HEK293 (cell line): ENCODE measurements around the gene DBX1.

Experiments used
- CTCF ChIA-PET: fragments of 350-600 bp; formaldehyde crosslinking; extraction: SDS; loops from one replicate; lab custom pipeline; 2021; ENCODE audit warnings: antibody characterized with exemption; lab: Yijun Ruan, JAX
- POLR2A ChIA-PET: fragments of 300-600 bp; formaldehyde crosslinking; extraction: SDS; loops from one replicate; lab custom pipeline; 2020; ENCODE audit warnings: antibody characterized with exemption, inconsistent platforms; lab: Yijun Ruan, JAX
- H3K27ac ChIP-seq: fragments of 200-500 bp; sonication (Bioruptor generic); 2 replicates; pipeline ENCODE4 v1.5.1; 2014; ENCODE audit warnings: low read depth, low read length, control low read depth, inconsistent platforms; ENCODE audit errors: extremely low read depth
- H3K36me3 ChIP-seq, 2 experiments: fragments of 200-500 bp in 1 of 2; sonication (Bioruptor generic) in 1 of 2; 1 replicate in 1 of 2; 2 replicates in 1 of 2; pipeline ENCODE4 v1.5.1; 2014 to 2017; ENCODE audit warnings: inconsistent platforms in 2 of 2, low read length in 2 of 2; ENCODE audit not compliant: control insufficient read depth in 2 of 2, insufficient read depth in 1 of 2
- H3K4me1 ChIP-seq: fragments of 200-500 bp; sonication (Bioruptor generic); 2 replicates; pipeline ENCODE4 v1.5.1; 2014; ENCODE audit warnings: mild to moderate bottlenecking, low read length, inconsistent platforms; ENCODE audit not compliant: control insufficient read depth, insufficient read depth
- H3K4me3 ChIP-seq: 2 replicates; pipeline ENCODE4 v1.5.1; 2011; ENCODE audit warnings: low read depth, mild to moderate bottlenecking, control low read depth, low read length, moderate library complexity
- H3K9me3 ChIP-seq: fragments of 200-500 bp; sonication (Bioruptor generic); 2 replicates; pipeline ENCODE4 v1.5.1; 2014; ENCODE audit warnings: low read depth, low read length, inconsistent platforms; ENCODE audit not compliant: control insufficient read depth, insufficient read depth
- GLI2 ChIP-seq: fragments of 450-650 bp; formaldehyde crosslinking; IDR thresholded peaks from 2 replicates; pipeline ENCODE4; 2017; ENCODE audit warnings: missing biosample characterization, missing genetic modification characterization, low read depth, borderline replicate concordance
- HIC1 ChIP-seq: fragments of 450-650 bp; formaldehyde crosslinking; IDR thresholded peaks from 2 replicates; pipeline ENCODE4 v1.5.1; 2016; ENCODE audit warnings: missing biosample characterization, missing genetic modification characterization
- REPIN1 ChIP-seq: fragments of 450-650 bp; formaldehyde crosslinking; IDR thresholded peaks from 2 replicates; pipeline ENCODE4 v1.5.1; 2017; ENCODE audit warnings: missing biosample characterization, missing genetic modification characterization, low read depth
- SETDB1 ChIP-seq: IDR thresholded peaks from one replicate; pipeline ENCODE4 v1.6.1; 2017; ENCODE audit warnings: mild to moderate bottlenecking, low read length, moderate library complexity, mixed read lengths; ENCODE audit not compliant: insufficient read length
- SP3 ChIP-seq: fragments of 450-650 bp; formaldehyde crosslinking; IDR thresholded peaks from 2 replicates; pipeline ENCODE4 v1.5.1; 2016; ENCODE audit warnings: missing biosample characterization, missing genetic modification characterization
- ZBTB21 ChIP-seq: fragments of 450-650 bp; formaldehyde crosslinking; IDR thresholded peaks from 2 replicates; pipeline ENCODE4 v1.5.1; 2017; ENCODE audit warnings: missing biosample characterization, missing genetic modification characterization
- ZBTB48 ChIP-seq: fragments of 450-650 bp; formaldehyde crosslinking; IDR thresholded peaks from 2 replicates; pipeline ENCODE4 v1.5.1; 2016; ENCODE audit warnings: missing biosample characterization, missing genetic modification characterization
- ZNF140 ChIP-seq: fragments of 450-650 bp; formaldehyde crosslinking; IDR thresholded peaks from 2 replicates; pipeline ENCODE4 v1.5.1; 2016; ENCODE audit warnings: missing biosample characterization, missing genetic modification characterization
- ZNF214 ChIP-seq: fragments of 450-650 bp; formaldehyde crosslinking; IDR thresholded peaks from 2 replicates; pipeline ENCODE4 v1.5.1; 2017; ENCODE audit warnings: missing biosample characterization, mild to moderate bottlenecking, missing genetic modification characterization, borderline replicate concordance
- ZNF223 ChIP-seq: fragments of 450-650 bp; formaldehyde crosslinking; IDR thresholded peaks from 2 replicates; pipeline ENCODE4 v1.5.1; 2016; ENCODE audit warnings: missing biosample characterization, missing genetic modification characterization
- ZNF26 ChIP-seq: fragments of 450-650 bp; formaldehyde crosslinking; IDR thresholded peaks from 2 replicates; pipeline ENCODE4 v1.5.1; 2016; ENCODE audit warnings: missing biosample characterization, missing genetic modification characterization
- ZNF280D ChIP-seq: fragments of 450-650 bp; formaldehyde crosslinking; IDR thresholded peaks from 2 replicates; pipeline ENCODE4 v1.5.1; 2016; ENCODE audit warnings: missing biosample characterization, missing genetic modification characterization
- ZNF449 ChIP-seq: fragments of 450-650 bp; formaldehyde crosslinking; IDR thresholded peaks from 2 replicates; pipeline ENCODE4 v1.5.1; 2017; ENCODE audit warnings: missing biosample characterization, mild to moderate bottlenecking, missing genetic modification characterization, moderate library complexity
- ZNF473 ChIP-seq: fragments of 450-650 bp; formaldehyde crosslinking; IDR thresholded peaks from 2 replicates; pipeline ENCODE4 v1.5.1; 2017; ENCODE audit warnings: missing biosample characterization, missing genetic modification characterization
- ZNF48 ChIP-seq: fragments of 450-650 bp; formaldehyde crosslinking; IDR thresholded peaks from 2 replicates; pipeline ENCODE4 v1.5.1; 2016; ENCODE audit warnings: missing biosample characterization, missing genetic modification characterization
- ZNF521 ChIP-seq: fragments of 450-650 bp; formaldehyde crosslinking; IDR thresholded peaks from 2 replicates; pipeline ENCODE4 v1.5.1; 2017; ENCODE audit warnings: missing biosample characterization, mild to moderate bottlenecking, missing genetic modification characterization
- ZNF670 ChIP-seq: fragments of 450-650 bp; formaldehyde crosslinking; IDR thresholded peaks from 2 replicates; pipeline ENCODE4 v1.5.1; 2016; ENCODE audit warnings: missing biosample characterization, missing genetic modification characterization, low read depth
- ZNF76 ChIP-seq: fragments of 450-650 bp; formaldehyde crosslinking; IDR thresholded peaks from 2 replicates; pipeline ENCODE4; 2016; ENCODE audit warnings: low read depth, missing biosample characterization, missing genetic modification characterization, borderline replicate concordance
- ZSCAN23 ChIP-seq: fragments of 450-650 bp; formaldehyde crosslinking; IDR thresholded peaks from 2 replicates; pipeline ENCODE4 v1.5.1; 2016; ENCODE audit warnings: missing biosample characterization, missing genetic modification characterization
- ZXDB ChIP-seq: fragments of 450-650 bp; formaldehyde crosslinking; IDR thresholded peaks from 2 replicates; pipeline ENCODE4 v1.5.1; 2016; ENCODE audit warnings: missing biosample characterization, missing genetic modification characterization

DBX1 gene

GRCh38 chr11:20192151-20192550 is 31.9 kb upstream of the DBX1 start:
- Histone ChIP-seq H3K36me3 (no peaks in the 10 kb centered on the region), H3K27ac (no peak overlapping the region), H3K4me1 (no peaks in the 10 kb centered on the region), H3K4me3 (no peak overlapping the region), H3K9me3 (no peaks in the 10 kb centered on the region)
- ChIA-PET POLR2A (interaction anchor here (0.6 kb wide), 1 partner anchor 414 kb away, joined by 3 read pairs; no protein-coding TSS in a partner anchor), CTCF (no interaction called here)
- no peak for TF ChIP-seq SETDB1
- no peak for TF ChIP-seq ZNF26
- TF ChIP-seq ZNF214 (tag by site-specific recombination), result no peak
- TF ChIP-seq ZNF473 (tag by site-specific recombination), result no peak
- TF ChIP-seq ZNF449 (tag by site-specific recombination), result no peak
- TF ChIP-seq ZNF140, result no peak
- no peak for TF ChIP-seq ZXDB (tag by site-specific recombination)
- TF ChIP-seq ZBTB21 (tag by site-specific recombination), result no peak
- TF ChIP-seq ZNF280D, result no peak
- TF ChIP-seq ZNF223, result no peak
- no peak for TF ChIP-seq ZBTB48 (tag by site-specific recombination)
- TF ChIP-seq SP3 (tag by site-specific recombination), result no peak
- TF ChIP-seq ZSCAN23, result no peak
- TF ChIP-seq ZNF521 (tag by site-specific recombination), result no peak
- no peak for TF ChIP-seq ZNF76
- TF ChIP-seq GLI2 (tag by site-specific recombination), result no peak
- no peak for TF ChIP-seq ZNF670 (tag by site-specific recombination)
- TF ChIP-seq REPIN1 (tag by site-specific recombination), result no peak
- TF ChIP-seq HIC1 (tag by site-specific recombination), result no peak
- no peak for TF ChIP-seq ZNF48 (tag by site-specific recombination)
